HG02973 (cell line): Measurements from ENCODE around the gene LKAAEAR1.

Experiments used
- ATAC-seq: cut with Tn5 transposase; IDR thresholded peaks from one replicate; pipeline ENCODE4 v1.9.1; 2021; ENCODE audit warnings: moderate library complexity; ENCODE audit not compliant: unreplicated experiment

The LKAAEAR1 gene

DNA sequence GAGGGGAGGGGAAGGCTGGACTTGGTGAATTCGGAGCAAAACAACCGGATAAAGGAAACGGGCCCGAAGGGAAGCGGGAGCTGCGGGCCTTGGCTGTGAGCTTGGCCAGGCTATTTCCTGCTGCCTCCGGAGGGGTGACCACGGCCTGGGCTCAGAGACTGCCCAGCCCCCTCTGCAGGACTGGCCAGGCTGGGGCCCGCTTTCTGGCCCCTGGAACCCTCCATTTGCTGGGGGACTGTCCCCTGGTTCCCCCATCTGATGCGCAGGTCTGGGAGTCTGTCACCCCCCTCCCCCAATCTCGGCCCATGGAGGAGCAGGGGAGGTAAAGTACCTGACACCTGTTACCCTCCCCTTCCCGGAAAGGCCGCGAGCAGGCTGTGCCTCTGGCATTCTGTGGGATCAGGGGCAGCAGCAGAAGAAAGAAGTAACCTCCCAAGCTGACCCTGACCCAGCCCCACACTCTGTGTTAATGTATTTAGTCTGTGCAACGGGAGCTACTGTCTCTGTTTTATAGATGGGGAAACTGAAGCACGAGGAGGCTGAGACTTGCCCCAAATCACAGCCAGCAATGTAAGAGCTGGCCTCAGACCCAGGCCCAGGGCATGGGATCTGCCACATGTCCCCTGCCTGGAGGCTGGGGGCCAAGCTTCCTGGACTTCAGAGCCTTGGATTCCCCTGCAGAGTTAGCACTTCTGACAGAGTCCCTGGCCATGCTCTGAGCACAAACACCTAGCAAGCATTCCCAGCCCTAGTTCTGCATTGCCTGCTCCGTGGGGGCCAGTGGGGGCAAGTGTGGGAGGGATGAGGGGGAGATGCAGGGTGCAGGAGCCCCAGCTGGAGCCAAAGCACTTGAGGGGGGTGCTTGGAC is 44.7 kb downstream of the LKAAEAR1 start:
- ATAC-seq = no peak

DNA sequence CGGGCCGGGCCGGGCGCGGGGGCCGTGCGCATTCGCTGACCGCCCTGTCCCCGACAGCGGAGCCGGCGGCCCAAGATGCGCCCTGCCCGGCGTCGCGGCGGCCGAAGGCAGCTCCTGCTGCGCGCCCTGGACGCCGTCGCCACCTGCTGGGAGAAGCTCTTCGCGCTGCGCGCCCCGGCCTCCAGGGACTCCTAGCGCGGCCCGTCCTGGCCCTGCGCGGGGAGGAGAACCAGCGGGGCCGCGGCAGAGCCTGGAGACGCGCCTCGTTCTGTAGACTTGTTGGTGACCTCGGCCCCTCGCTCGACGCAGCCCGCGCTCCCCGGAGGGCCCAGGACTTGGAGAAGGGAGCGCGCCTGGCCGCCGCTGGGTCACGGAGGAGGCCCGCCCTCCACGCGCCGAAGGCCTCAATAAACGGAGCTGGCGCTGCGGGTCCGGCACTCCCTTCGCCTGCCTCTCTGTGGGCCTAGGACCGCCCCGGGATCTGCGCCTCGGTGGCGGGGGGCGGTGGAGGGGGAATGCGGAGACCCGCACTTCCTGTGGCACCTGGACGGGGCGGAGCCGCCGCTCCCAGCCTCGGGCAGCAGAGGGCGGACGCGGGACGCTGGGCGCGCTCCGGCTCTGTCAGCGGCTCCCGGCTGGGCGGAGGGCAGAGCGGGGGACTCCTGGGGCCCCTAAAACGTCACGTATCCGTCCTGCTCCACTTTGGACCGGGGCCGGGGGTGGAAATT is 45.5 kb downstream of the LKAAEAR1 start:
- no peak for ATAC-seq

DNA sequence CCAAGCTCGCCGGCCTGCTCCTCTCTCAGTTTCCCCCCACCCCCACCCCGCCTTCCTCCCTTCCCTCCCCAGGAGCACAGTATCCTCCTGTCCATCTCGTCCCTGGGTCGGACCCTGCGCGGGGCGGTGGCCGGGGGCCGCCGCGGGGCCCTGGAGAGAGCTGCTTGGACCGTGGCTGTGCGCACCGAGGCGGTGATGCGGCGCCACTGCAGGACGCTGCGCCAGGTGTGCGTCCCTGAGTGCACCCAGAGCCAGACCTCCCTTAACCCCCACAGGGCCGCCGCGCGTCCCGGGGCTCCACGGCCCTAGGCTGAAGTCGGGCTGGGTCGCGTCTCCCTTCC is 46.0 kb downstream of the LKAAEAR1 start:
- no peak for ATAC-seq

DNA sequence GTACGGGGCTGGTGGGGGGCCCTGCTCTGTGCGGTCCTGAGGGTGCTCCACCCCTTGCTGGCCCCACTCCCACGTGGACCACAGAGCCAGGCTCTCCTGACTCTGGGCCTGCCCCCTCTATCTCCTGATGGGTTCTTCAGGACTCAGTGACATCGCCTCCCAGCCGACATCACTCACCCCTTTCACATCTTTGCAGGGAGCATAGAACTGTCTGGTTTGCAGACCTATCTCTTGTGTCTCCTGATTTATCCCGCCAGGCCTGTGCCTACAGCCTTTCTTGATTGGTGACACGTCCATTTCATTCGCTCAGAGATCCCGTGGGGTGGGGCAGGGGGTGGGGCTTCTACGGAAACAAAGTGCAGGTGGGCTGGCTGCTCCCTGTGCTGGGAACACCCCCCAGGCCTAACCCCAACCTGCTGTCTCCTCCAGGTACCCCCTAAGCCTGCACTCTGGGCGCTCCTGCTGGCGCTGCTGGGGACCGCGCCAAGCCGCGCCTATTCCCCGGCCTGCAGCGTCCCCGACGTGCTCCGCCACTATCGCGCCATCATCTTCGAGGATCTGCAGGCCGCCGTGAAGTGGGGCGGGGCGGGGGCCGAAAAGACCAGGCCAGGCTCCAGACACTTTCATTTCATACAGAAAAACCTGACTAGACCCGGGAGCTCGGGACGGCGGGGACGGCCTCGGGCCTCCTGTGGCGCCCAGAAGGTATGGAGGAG is 46.5 kb downstream of the LKAAEAR1 start:
- ATAC-seq = no peak

DNA sequence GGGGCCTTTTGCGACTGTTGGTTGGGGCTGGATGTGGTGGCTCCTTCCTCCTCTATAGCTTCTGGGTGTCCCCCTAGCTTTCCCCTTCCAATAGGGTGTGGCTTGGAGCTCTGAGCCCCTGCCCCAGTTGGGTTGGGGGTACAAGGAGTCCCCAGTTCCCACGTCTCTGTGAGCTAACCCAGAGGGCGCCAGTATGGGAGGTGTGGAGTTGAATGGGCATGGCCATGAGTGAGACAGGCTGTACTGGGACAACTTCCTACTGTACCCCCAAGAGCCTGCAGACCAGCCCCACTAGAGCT is 47.0 kb downstream of the LKAAEAR1 start:
- no peak for ATAC-seq

DNA sequence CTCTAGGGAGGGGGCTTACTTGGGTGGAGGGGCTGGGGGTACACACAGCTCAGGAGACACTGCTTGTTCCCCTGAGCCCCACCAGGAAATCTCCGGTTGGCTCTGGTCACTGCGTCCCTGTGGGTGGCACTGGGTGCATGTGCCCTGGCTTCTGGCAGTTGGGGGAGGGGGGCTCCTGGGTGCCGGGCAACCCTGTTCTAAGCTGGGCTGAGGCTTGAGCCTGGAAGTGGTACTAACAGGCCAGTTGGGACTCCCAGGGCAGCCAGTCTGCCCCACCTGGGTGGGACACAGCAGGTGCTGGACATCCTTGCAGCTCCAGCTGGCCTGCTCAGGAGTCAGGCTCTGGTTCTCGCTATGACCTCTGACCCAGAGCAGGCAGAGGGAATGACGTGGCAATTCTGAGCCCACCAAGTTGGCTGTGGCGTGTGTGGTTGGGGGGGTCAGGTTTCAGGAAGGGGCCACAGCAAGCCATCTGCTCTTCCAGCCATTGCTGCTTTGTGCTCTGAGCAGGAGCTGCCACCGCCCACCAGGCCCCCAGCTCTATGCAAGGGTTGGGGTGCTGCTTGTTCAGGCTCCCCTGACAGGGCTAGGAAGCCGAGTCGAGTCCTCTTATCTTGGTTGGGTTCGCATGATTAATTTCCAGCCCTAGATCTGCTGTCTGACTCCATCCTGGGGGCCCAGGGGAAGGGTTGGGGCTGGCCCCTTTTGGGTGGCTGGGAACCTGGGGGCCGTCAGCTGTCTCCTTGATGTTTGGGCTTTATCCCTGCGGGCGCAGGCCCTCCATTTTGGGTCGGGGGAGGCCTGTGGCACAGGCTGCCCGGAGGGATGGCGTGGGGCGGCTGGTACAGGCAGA is 47.6 kb downstream of the LKAAEAR1 start:
- ATAC-seq = no peak

DNA sequence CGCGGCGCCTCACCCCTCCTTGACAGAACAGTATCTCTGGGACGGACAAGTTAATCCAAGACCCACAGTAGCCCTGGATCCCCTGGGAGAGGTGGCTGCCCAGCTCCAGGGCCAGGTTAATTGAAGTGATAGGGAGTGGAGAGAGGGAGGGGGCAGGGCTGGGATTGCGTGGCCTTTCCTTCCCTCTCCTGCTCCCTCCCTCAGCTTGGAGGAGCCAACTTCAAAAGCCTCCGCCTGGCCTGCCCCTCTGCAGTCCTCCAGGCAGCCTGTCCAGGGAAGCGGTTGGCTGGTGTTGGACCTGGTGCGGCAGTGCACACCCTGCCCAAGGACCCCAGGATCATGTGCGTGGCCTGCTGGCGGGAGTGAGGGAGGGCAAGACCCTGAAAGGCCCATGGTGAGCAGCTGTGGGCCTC is 48.3 kb downstream of the LKAAEAR1 start, which contains the start of gene C20orf204:
C20orf204 (plus strand) TSS at position 250 of the 413 bp plus-strand sequence; CDS start at position 392, 142 bp downstream.
- no peak for ATAC-seq

DNA sequence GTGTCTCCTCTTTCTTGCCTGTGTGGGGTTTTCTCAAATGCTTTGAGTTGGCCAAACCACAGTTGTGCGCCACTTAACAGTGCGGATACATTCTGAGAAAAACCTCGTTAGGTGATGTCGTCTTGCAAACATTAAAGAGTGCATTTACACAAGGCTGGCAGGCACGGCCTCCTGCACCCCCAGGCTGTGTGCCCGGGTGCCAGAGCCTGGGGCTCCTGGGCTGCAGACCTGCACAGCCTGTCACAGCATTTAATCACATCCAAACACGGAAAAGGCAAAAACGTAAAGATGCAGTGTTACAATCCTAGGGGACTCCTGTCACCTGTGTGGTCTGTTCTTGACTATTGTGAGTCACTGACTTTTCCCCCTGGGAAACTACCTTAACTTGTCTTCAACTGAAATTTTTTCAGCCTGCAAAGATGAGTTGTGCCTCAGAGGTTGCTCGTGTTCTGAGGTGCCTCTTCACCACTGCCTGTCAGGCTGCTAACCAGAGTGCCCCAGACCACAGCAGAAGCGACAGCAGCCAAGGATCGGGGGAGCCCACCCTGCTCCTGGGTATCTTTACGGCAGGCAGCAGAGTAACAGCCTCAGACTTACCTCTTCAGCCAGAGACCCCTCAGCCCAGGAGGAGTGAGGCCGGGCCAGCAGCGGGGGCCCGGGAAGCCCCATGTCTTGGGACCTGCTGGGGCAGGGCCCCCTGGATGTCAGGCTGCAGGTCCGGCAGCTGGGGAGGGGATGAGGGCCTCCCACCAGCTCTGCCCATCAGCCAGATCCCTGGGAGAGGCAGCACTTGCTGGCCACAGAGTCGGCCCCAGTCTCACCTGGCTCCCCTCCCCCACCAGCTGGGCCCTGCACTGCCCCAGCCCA is 48.9 kb downstream of the LKAAEAR1 start:
- no peak for ATAC-seq

DNA sequence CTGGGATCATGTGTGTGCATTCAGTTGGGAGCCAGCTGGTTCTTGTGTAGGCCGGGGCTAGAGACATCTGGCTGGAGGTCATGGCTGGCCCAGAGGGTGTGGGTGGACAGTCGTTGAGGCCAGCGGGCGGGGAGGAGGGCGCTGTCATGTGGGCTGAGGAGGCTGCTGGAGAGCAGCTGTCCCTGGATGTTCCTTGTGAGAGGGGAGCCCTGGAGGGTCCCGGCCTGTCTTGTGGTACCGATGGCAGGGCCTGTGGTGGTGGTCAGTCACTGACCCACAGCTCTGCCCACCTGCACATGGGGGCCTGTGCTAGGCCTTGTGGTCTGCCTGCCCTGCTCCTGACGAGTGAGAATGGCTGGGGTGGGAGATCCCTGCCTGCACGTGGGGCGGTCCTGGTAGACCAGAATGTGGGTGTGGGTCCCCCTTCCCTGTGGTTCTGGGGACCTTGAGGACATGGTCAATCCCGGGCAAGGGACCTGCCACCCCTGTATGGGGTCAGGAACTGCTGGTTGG is 50.2 kb downstream of the LKAAEAR1 start:
- ATAC-seq = no peak
